GM18498 (cell line): ENCODE measurements around the gene GNA14.
"Not testable (repeated sequence)": the region's sequence is repeated elsewhere in the genome, so short reads cannot be mapped to it uniquely, and the experiment has no call there.

Experiments
- ATAC-seq: cut with Tn5 transposase; IDR thresholded peaks from one replicate; pipeline ENCODE4 v1.9.1; 2021; ENCODE audit warnings: mild to moderate bottlenecking, moderate library complexity; ENCODE audit not compliant: unreplicated experiment

GNA14 gene

DNA sequence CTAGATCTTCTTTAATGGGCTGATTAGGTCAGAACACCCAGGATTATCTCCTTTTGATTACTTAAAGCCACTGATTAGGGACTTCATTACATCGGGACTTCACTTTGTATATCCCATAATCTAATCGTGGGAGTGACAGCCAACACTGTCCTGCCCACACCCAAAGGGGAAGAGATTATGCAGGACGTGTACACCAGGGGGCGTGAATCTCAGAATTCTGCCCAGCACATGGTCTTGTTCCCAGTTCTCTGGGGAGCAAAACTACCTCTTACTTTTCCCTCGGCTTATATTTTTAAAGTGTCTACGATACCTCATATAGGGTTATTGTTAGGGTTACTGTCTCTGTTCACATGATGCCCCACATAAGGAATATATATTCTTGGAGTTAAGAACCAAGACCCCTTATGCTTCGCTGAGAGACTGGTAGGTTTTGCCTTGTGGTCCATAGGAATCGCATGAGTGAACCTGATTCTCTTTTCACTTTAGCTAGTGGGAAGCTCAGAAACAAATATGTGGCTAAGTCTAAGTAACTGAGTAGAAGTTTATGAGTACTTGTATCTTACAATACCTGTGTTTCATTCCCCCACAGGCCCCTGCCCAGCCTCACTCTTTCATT, 192.7 kb downstream of the GNA14 start:
- no peak for ATAC-seq

DNA sequence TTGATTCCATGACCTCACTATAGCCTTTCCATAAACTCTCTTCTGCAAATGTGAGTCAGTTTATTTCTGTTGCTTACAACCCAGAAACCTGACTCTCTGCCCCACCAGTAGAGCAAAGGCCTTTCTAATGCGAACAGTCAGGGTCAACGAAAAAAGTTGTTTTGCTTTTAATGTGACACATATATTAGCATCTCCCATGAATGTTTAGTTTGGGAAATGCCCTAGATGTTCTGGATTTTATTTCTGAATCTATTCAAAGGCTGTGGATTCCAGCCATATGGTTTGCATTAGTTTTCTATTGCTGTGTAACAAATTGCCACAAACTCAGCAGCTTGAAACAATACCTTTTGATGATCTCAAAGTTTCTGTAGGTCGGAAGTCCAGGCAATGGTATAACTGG, 193.5 kb downstream of the GNA14 start:
- no peak for ATAC-seq

DNA sequence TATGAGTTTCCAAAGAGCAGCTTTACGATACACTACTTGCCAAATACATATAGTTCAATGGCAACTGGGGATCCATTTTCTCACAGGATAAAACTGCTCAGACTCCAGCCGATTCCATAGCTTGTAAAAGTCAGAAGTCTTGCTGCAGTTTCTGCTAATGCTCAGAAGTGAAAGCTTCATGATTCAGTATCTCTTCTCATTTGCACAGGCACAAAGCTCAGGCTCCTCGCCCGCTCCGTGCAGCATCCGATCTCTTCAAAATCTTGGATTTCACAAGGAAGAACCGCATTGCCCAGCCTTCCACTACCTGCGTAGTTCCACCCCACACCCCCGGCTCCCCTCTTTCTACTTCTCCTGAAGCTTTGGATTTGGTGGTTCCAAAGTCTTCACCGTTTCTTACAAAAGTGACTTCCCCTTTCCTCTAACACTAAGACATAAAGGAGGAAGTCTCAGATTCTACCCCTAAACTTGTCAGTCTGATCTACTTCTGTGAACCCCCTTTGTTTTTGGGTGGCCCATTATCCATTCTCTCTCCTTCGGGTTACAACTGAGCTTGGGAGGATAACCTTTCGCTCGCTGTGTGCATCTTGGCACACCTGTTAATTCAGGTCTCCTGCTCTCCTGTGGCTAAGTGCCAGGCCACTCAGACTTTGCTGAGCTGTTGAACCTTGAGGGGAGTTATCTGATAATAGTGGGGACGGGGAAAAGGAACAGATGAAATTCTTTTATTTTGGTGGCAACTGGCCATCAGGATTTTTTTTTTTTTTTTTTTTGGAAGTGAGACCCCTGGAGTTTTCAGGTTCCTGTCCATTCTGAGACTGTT, 194.1 kb downstream of the GNA14 start:
- ATAC-seq: no peak

DNA sequence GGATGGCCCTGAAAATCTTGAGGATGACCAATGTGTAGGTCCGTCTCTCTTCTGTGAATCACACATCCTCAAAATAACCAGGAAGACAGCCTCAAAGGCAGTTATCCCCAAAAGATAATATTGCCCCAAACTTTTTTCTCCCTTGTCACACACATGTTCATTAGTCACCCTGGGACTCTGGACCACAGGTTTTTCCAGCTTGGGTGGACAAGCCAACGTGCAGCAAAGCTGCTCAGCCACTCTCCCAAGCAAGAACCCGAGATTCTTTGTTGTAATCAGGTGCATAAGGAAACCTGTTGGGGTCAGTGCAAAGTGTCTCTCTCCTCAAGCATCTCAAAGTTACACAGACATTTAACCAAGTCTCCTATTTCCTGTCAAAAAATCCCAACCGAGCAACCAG, 196.6 kb downstream of the GNA14 start:
- no peak for ATAC-seq

DNA sequence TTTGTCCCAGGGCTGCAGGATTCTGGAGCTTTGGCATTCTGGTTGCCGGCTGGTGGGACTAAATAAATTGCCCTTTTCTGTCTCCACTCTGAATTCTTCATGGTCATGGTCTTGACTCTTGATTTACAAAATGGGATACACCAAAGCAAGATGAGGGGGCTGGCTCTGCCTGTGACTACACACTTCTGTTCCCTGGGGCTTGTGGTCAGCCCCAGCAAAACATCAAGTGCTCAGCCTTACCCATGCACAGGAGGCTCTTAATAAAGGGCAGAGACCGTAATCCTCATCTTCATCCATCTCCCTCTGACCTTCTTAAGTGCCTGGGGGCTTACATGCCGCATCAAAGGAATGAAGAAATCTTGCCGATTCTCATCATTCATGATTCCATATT, 198.0 kb downstream of the GNA14 start:
- ATAC-seq: no peak

DNA sequence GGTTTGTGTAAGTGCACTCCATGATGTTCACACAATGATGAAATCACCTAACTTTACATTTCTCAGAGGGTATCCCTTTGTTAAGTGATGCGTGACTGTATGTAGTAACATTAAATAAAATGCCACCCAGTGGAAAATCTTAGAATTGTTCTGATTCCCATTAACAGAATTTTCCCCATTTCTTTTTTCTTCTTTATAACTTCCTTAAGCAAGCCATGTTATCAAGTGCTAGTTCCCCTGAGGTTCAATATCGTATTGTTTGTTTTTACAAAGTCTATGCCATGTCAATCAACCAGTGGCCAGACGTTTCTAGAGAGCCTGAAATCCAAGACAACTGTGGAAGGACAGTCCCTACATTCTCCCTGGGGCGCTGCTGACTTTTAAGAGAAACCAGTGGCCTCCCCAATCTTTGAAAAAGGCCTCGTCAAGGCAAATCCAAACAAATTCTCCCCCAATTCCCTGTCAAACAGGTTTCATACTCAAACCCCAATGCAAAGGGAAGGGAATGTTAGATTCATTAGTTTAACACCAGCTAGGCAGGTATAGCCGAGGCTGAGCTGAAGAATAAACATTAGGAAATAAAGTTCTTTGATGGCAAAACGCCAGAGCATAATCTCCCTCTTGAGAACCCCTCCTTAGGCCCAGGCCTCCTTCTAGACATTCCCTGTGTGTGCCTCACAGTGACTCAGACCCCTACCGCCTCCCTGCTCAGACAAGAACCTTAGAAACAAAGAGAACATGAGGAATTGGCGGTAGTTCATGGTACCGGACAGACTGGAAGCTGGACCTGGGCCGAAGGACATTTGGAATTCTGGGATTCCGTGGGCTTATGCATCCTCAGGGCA, 198.7 kb downstream of the GNA14 start:
- no peak for ATAC-seq

DNA sequence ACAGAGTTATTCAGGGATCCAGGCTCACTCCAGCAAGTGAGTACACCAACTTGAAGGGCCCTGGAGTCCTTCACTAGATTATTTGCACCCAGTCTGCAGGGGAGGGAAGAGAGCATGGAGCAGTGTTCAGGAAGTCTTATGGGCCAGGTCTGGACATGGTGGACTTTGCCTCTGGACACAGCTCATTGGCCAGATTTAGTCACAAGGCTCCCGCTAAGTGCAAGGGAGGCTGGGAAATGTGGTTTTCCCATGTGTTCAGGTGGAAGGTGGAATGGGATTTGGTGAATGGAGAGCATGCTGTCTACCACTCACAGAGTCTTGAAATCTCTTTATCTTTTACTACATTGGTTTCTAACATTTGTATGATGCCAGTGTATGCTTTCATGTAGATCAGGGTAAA, 200.5 kb downstream of the GNA14 start:
- no peak for ATAC-seq

DNA sequence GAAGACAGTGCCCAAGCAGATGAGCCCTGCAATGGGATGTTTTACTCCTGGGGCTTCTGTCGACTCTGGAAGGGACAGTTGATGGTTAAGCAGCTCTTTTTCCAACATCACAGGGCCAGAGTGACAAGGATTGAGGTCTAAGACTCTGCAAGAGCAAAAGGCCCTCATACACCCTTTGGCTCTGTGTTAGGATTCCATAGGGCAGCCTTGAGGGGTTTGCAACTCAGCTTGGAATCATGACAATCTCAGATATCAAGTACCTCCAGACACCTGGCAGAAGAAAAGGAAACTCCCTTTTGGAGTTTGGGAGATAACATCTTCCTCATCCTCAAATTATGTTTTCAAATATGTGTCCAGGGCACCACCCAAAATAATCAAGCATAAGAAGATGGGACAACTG, 205.7 kb downstream of the GNA14 start:
- ATAC-seq: no peak

DNA sequence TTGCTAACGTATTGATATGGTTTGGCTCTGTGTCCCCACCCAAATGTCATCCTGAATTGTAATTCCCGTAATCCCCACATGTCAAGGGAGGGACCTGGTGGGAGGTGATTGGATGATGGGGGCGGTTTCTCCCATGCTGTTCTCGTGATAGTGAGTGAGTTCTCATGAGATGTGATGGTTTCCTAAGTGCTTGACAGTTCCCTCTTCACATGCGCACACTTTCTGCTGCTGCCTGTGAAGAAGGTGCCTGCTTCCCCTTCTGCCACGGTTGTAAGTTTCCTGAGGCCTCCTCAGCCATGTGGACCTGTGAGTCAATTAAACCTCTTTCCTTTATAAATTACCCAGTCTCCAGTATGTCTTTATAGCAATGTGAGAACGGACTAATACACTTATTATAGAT, 207.0 kb downstream of the GNA14 start:
- not testable (repeated sequence) for ATAC-seq

DNA sequence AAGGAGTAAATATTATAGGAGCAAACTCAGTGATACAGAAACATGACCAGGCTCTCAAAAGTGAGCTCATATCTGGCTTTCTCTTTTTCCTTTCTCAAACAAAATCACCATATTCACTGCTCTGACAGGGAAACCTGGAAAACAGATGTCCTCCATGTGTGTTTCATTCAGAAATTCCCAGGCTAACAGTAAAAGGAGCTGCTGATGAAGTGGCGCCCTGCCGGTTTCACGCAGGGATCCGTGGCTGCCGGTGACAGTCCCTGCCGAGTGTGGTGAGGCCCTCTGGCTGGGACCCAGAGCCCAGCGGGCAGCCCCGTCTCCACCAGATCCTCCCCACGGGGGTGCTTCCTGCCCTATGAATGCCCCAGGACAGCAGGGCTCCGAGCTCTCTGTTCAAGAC, 208.1 kb downstream of the GNA14 start:
- ATAC-seq: no peak

DNA sequence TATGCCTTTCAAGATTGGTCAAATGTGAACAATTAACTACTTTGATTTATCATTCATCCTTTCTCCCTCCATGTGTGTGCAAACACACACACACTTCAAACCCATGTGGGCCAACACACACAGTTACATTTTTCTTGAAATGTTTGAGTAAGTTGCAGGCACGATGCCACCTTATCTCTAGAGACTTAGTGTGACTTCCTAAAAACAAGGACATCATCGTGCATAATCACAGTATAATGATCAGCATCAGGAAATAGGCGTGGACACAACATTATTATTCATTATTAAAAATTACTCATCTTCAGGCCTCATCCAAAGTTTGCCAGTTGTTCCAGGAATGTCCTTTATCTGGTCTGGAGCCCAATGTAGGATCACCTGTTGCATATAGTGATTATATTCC, 209.5 kb downstream of the GNA14 start:
- no peak for ATAC-seq

DNA sequence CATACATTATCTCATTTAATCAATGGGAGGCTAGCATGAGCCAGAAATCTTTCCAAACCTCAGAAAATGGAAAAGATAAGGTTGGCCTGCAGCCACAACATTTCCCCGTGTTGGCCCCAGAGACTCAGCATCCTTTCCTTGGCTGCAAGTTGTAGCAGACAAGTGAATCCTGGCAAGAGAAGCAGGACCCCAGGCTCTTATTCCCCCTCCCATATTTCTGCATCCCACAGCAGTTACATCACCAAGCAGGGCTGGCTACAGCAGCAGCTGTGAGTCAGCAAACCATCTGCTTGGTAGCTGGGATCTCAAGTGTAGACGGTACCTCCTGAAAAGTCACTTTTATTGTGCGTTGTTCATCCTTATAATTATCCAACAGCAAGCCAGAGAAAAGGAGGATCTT, 212.4 kb downstream of the GNA14 start:
- ATAC-seq: no peak

DNA sequence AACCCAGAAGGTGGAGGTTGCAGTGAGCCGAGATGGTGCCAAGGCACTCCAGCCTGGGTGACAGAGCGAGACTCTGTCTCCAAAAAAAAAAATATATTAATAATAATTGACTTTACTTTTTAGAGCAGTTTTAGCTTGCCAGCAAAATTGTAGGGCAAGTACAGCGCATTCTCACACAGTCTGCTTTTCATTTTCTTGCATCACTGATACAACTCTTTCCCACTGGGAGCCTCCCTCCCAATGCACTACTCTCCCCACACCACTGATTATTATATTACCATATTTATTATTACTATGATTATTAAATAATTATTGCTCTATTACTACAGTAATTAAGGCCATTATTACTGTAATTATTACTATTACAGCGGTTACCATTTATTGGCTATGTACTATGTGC, 212.8 kb downstream of the GNA14 start:
- ATAC-seq: no peak

DNA sequence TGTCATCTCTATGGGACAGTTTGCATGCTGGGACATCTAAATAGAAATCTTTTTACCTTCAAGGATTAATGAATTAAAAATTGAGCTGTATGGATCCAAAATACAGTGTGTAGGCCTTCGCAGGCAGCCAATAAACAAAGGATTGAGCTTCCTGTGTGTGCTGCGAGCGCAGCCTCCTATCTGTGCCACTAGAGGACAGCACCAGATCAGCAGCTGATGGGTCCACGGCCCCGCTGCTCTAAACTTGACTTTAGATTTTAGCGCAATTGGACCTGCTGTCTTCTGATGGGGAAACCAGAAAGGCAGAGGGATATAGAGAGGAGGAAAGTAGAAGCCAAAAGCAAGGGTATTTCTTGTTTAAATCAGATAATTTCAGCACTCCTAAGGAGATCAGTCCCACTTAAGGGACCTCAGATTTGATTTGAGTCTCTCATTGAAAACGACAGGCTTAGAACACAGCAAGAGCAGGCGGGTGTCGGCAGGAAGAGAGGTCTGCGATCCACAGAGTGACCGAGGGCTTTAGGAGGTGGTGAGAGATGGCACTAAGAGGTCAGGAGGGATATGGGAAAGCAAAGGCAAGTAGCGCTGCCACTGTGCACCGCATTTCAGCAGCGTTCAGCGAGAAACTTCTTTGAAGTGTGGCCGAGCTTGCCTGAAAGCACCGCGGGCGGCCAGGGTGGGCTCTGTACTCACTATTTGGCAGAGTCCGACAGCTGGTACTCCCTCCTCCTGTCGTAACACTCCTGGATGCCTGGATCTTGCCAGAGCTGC, 214.3 kb downstream of the GNA14 start:
- ATAC-seq: peak; percentile 85

DNA sequence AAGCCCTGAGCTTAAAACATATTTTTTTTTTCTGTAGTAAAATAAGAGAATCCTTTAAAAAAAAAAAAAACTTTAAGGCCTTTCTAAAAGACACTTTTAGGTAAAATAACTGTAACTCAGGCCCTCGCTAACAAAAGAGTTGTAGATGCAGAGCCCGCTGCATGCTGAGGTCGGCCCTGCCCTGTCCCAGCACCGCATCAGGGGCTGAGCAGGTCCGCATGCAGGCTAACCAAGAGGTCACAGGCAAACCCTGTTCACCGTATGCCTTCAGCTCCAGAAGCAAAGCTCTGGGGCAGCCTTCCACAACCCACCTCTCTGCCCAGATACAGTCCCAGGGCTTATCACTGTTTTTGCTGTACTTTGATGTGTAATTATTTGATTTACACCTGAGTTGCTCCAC, 216.1 kb downstream of the GNA14 start:
- ATAC-seq: no peak

DNA sequence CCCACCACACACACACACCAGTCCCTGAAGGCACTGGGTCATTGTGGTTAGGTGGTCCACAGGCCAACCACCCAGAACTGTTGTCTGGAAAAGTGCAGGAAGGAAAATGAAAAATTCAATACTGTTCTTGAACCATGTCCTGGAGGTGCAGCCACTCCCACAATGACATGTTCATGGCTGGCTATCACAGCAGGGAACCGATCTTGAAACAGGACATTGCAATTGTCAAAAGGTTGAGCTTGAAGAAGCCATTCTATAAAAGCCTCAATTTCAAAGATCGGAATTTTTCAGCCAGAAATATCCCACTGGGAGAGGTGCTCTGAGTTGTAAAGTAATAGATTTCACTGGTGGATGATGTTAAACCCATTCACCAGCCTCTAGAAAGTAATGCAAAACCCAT, 218.2 kb downstream of the GNA14 start:
- no peak for ATAC-seq

DNA sequence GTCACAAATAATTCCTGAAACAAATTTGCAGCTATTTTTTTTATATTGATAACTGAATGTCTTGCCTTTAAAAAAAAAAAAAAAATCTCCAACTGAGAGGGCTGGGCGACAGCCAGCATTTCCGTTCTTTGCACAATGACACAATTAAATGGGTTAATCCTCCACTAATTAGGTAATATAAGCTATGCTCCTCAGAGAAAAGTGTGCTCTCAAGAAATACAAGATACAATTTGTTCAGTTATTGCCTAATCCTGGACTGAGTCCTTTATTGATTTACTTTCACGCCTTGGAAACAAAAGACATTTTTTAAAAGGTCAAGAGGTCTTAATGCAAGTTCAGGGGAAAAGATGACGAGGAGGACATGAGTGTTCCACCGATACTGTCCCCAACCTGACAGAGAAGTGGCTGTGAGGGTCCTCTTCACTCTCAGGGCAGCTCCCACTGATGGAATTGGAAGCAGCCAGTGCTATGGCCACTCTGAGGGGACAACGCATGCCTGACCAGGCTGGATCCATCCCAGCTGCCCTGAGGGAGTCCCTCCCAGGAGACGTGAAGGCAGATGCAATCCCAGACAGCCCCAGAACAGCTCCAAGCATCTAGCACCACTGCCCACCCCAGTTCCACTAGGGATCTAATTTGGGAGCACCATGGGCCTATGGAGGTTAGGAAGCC, 220.7 kb downstream of the GNA14 start:
- no peak for ATAC-seq

DNA sequence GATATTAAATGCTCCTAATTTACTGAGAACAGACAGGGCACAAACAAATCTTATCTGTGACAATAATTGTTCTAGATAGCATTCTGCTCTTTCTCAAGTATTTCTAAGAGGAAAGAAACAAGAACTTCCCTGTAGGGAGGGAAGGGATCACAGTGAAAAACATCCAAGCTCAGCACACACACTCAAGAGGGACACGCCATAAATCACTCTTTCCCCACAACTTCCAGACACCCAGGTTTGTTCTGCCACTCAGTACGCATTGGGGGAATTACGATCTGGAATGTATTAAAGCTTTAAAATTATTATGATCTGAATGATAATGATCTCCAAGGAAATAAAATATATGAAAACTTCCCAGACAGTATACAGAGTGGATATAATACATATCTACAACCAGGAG, 221.4 kb downstream of the GNA14 start:
- ATAC-seq: no peak

DNA sequence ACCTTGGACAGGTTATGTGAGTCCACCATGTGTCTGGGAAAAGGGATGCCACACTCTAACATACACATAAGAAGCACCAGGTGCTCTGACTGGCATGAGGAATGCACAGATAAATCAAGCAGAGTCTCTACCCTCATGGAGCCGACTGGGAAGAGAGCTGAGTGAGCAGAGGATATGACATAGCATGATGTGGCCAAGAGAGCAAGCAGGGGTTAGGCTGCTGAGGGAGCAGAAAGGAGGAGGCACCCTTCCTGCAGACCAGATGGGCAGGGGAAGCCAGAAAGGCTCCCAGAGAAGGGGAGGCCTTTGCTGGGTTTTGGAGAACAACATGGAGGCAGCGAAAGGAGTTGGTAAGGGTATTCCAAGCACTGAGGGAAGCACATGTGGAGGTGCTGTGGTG, 223.1 kb downstream of the GNA14 start:
- ATAC-seq: no peak

DNA sequence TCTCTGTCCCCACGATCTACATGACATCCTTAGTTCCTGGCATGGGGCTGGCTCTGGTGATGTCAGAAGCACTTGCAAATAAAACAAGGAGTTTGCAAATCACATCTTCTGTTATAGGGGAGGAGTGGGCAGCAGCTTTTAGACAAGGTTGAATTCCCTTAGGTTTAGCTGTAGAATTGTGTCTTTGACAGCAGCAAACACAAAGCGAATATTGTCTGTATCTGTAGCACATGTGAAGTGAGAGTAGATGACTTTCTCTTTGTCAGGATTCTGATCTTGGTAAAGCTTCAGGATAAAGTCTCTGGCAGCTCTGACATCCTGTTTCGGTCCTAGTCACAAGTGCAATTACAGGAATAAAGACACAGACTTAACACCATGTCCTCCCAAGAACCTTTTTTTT, 224.3 kb downstream of the GNA14 start:
- ATAC-seq: no peak

DNA sequence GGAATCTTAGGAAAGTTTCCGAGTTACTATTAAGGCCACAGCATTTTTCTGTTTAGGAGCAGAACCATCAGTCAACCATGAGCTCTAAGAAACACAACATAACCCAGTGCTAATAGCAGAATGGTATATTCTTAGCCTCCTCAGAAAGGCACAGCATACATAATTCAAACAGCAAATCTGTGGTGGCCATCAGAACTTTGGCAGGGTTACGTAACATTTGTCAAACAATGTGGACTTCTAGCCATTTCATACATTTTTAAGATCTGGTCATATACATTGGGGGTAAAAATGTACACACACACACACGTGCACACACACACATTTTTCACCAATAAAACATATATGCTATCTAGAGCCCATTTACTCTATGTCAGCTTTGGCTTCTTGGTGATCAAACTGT, 225.2 kb downstream of the GNA14 start:
- no peak for ATAC-seq
